Glutamatergic neuron (in vitro differentiated cells): ENCODE data around the gene DRC3. TPM values are rescaled to one million over a fixed set of nuclear protein-coding genes. Genes with fewer than 3 reads are reported as not detected.
"Not testable (repeated sequence)": the region's sequence is repeated elsewhere in the genome, so short reads cannot be mapped to it uniquely, and the experiment has no call there.

ENCODE experiments used
- DNase-seq: peaks from one replicate; pipeline ENCODE4 v3.0.0; 2022
- H3K27ac Mint-ChIP-seq: one replicate; pipeline ENCODE4 v1.8.0; 2020; ENCODE audit warnings: mild to moderate bottlenecking, mixed read lengths, inconsistent platforms; ENCODE audit not compliant: unreplicated experiment
- H3K27me3 Mint-ChIP-seq: one replicate; pipeline ENCODE4 v1.8.0; 2020; ENCODE audit warnings: mild to moderate bottlenecking, moderate library complexity, mixed read lengths, inconsistent platforms; ENCODE audit not compliant: unreplicated experiment
- H3K36me3 Mint-ChIP-seq: one replicate; pipeline ENCODE4 v1.8.0; 2020; ENCODE audit warnings: mild to moderate bottlenecking, mixed read lengths, inconsistent platforms; ENCODE audit not compliant: unreplicated experiment
- H3K4me1 Mint-ChIP-seq: one replicate; pipeline ENCODE4 v1.8.0; 2020; ENCODE audit warnings: mild to moderate bottlenecking, low read depth, mixed read lengths, inconsistent platforms; ENCODE audit not compliant: unreplicated experiment
- H3K4me3 Mint-ChIP-seq: one replicate; pipeline ENCODE4 v1.8.0; 2020; ENCODE audit warnings: mild to moderate bottlenecking, mixed read lengths, inconsistent platforms; ENCODE audit not compliant: unreplicated experiment
- H3K9me3 Mint-ChIP-seq: one replicate; pipeline ENCODE4 v1.8.0; 2020; ENCODE audit warnings: mild to moderate bottlenecking, moderate library complexity, mixed read lengths, inconsistent platforms; ENCODE audit not compliant: unreplicated experiment
- total RNA-seq: library from RNA; stranded (reverse); fragmentation: NEBNext Ultra II Directional; extraction: Animal tissue kit (Norgen Biotek cat#: 25700); gene quantifications from one replicate; pipeline ENCODE4 v1.2.1, GENCODE V29; 2021; ENCODE audit not compliant: unreplicated experiment
- TF ChIP-seq, protein P1 (sequence below): fragments of 200-600 bp; sonication (generic); IDR thresholded peaks from one replicate; pipeline ENCODE4 v1.5.0; 2021; ENCODE audit not compliant: partially characterized antibody, unreplicated experiment

The DRC3 gene
- total RNA-seq, 1 donor from 2014 or later, result 0.29 TPM

DNA sequence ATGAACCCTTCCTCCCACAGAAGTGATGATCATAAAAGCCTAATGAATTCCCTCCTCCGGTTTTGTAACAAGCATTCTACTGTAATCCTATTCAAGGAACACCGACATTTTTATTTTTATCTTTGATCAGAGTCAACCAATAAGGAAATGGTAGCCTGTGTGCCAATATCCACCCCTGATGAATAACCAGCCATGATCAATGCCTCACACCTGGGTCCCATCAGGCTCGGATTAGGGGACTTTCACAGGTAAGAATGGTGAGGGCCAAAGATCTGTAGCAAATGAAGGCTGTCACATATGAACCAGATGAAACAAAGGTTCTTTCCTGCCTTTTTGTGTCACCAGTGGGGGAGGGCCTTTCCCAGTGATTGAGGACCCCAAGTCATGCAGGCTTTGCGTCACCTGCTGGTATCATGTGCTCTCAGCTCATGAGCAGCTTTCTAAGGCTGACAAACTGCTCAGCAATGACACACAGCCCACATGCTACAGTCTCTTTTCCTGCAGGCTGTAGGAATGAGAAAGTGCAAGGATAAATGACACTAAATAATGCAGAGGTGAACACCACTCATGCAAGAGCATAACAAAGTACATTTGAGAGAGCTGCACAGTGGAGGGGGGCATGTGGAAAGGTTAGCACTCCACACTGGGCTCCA lies 35.3 kb upstream of the DRC3 start:
- Mint-ChIP-seq H3K4me1 (peaks cover 28% of the 10 kb centered on the region), H3K27me3 (no peaks in the 10 kb centered on the region), H3K9me3 (peaks cover 2% of the 10 kb centered on the region), H3K4me3 (peak overlapping the region; percentile 81), H3K27ac (peak overlapping the region; percentile 88), H3K36me3 (no peaks in the 10 kb centered on the region)
- no peak for DNase-seq
- TF ChIP-seq, protein P1, sequence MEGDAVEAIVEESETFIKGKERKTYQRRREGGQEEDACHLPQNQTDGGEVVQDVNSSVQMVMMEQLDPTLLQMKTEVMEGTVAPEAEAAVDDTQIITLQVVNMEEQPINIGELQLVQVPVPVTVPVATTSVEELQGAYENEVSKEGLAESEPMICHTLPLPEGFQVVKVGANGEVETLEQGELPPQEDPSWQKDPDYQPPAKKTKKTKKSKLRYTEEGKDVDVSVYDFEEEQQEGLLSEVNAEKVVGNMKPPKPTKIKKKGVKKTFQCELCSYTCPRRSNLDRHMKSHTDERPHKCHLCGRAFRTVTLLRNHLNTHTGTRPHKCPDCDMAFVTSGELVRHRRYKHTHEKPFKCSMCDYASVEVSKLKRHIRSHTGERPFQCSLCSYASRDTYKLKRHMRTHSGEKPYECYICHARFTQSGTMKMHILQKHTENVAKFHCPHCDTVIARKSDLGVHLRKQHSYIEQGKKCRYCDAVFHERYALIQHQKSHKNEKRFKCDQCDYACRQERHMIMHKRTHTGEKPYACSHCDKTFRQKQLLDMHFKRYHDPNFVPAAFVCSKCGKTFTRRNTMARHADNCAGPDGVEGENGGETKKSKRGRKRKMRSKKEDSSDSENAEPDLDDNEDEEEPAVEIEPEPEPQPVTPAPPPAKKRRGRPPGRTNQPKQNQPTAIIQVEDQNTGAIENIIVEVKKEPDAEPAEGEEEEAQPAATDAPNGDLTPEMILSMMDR, result no peak

DNA sequence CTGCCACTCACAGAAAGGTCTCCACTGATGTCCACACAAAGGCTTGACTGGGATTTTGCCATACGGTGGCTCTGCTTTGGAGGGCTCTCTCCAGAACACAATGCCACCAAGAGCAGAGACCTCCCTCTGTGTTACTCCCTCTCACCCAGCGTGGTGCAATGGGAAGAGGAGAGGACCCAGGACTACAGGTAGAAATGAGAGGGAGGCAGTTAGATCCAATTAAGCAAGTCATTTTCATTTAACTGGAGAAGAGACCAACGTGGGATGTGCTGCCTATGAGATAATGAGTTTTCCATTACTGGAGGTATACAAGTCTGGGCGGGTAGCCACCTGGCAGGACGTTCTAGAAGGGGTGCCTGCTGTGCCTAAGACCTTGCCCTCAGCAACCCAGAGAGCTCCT lies 34.7 kb upstream of the DRC3 start:
- peaks cover 31% of the 10 kb centered on the region for H3K4me1 Mint-ChIP-seq
- no peak for DNase-seq
- H3K36me3 Mint-ChIP-seq, result no peaks in the 10 kb centered on the region
- TF ChIP-seq, protein P1, result no peak
- no peak overlapping the region for H3K27ac Mint-ChIP-seq
- H3K27me3 Mint-ChIP-seq, result no peaks in the 10 kb centered on the region
- peaks cover 2% of the 10 kb centered on the region for H3K9me3 Mint-ChIP-seq
- no peak overlapping the region for H3K4me3 Mint-ChIP-seq

DNA sequence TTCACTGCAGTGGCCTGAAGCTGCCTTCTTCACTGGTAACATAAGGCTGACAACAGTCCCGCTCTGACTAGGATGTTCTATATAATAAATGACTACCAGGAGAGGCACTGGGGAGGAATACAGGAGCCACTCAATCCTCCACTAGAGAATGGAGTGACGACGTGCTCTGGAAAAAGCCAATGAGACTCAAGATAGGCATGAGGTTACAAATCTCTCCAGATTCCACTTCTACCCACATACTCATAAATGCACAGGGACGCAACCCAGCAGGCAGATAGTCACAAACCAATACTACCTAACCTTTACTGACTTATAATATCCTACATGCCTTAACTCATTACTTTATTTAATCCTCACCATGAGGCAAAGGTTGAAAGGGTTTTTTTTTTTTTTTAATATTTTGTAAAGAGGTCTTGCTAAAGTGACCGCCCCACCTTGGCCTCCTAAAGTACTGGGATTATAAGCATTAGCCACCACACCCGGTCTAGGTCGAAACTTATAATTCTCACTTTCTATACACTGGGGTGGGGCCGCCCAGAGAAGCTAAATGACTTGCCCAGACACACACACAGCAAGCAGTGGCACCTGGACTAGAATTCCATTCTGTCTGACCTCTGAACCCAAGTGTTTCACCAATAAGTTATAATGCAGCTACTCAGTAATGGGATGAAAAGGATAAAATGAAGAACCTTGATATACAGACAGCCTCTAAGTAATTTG lies 34.1 kb upstream of the DRC3 start:
- DNase-seq, result no peak
- TF ChIP-seq, protein P1, result no peak
- H3K27me3 Mint-ChIP-seq, result no peaks in the 10 kb centered on the region
- H3K27ac Mint-ChIP-seq, result no peak overlapping the region
- peaks cover 2% of the 10 kb centered on the region for H3K9me3 Mint-ChIP-seq
- H3K4me1 Mint-ChIP-seq, result peaks cover 36% of the 10 kb centered on the region
- H3K4me3 Mint-ChIP-seq, result no peak overlapping the region
- no peaks in the 10 kb centered on the region for H3K36me3 Mint-ChIP-seq

DNA sequence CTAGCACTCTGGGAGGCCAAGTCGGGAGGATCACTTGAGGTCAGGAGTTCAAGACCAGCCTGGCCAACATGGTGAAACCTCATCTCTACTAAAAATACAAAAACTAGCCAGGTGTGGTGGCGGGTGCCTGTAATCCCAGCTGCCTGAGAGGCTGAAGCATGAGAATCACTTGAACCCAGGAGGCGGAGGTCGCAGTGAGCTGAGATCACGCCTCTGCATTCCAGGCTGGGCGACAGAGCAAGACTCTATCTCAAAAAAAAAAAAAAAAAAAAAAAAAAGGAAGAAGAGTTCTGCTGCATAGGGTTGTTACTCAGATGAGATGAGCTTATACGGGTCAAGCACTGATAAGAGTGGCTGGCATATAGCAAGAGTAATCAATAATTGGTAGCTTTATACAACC lies 32.7 kb upstream of the DRC3 start:
- H3K36me3 Mint-ChIP-seq, H3K27me3 Mint-ChIP-seq, H3K9me3 Mint-ChIP-seq, H3K4me3 Mint-ChIP-seq, DNase-seq, H3K27ac Mint-ChIP-seq: not testable (repeated sequence)
- H3K4me1 Mint-ChIP-seq, result peaks cover 46% of the 10 kb centered on the region

DNA sequence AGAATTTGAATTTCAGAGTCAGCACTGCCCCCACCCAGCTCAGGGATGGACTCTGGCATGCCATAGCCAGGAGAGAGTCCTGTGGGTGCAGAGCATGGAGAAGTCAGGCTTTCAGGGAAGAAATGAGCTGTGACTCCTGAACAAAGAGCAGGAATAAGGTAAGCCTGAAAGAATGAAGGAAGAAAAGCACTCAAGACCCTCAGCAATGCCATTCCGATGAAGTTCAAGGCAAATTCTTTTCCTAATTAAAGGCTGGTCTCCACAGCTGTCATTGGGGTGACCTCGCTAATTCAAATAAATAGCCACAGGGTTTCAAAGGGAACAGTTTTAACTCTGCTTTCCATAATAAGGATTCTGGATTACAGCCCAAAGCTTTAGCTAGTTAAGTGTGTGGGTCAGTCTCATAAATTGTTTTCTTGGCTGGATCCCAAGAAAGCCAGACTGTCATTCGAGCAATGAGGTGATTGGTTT lies 32.2 kb upstream of the DRC3 start:
- no peak overlapping the region for H3K4me3 Mint-ChIP-seq
- no peak for DNase-seq
- TF ChIP-seq, protein P1, result no peak
- H3K4me1 Mint-ChIP-seq, result peaks cover 50% of the 10 kb centered on the region
- peaks cover 10% of the 10 kb centered on the region for H3K9me3 Mint-ChIP-seq
- H3K27me3 Mint-ChIP-seq, result peaks cover 4% of the 10 kb centered on the region
- no peaks in the 10 kb centered on the region for H3K36me3 Mint-ChIP-seq
- H3K27ac Mint-ChIP-seq, result no peak overlapping the region
